ENCODE measurements around the gene KRT23.

DNA sequence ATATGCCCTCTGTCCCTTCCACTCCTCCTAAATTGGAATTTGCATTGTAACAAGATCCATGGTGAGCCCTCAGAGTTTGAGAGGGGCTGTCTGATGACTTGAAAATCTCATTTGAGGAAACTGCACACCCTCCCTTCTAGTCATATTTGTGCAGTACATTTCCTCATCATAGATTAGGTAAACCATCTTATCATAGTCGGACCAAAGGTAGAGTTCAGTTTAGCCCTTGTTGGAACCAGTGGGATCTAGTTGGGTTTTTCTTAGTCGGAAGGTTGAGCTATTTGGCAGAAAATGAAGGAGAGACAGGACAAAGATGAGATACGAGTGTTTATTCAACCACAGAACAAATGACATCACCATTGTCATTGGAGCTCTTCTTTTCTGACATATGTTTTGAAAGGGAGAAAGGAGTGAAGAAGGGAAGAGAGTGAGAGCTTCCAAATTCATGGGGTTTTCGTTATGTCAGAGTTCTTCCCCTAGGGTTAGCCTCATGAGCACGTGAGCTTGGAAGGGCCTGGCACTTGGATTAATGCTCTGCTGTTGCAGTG, 36.6 kb downstream of the KRT23 start:
- TF ChIP-seq, protein P1, sequence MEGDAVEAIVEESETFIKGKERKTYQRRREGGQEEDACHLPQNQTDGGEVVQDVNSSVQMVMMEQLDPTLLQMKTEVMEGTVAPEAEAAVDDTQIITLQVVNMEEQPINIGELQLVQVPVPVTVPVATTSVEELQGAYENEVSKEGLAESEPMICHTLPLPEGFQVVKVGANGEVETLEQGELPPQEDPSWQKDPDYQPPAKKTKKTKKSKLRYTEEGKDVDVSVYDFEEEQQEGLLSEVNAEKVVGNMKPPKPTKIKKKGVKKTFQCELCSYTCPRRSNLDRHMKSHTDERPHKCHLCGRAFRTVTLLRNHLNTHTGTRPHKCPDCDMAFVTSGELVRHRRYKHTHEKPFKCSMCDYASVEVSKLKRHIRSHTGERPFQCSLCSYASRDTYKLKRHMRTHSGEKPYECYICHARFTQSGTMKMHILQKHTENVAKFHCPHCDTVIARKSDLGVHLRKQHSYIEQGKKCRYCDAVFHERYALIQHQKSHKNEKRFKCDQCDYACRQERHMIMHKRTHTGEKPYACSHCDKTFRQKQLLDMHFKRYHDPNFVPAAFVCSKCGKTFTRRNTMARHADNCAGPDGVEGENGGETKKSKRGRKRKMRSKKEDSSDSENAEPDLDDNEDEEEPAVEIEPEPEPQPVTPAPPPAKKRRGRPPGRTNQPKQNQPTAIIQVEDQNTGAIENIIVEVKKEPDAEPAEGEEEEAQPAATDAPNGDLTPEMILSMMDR (IDR thresholded peaks at IDR 0.05), result no peak
- TF ChIP-seq EP300 (IDR thresholded peaks at IDR 0.05), result no peak

Data from stomach (tissue), 4 donors.